Activated naive CD4-positive, alpha-beta T cell treated with anti-CD3 and anti-CD28 coated beads, Interleukin-2, amount 50 U/mL, for 24 hours (primary cell): Measurements from ENCODE around the gene GNAT3.

Source experiments
- H3K27ac Mint-ChIP-seq: one replicate; pipeline ENCODE4 v1.8.0; 2021; ENCODE audit warnings: mild to moderate bottlenecking, mixed read lengths
- H3K27me3 Mint-ChIP-seq: one replicate; pipeline ENCODE4 v1.8.0; 2021; ENCODE audit warnings: mixed read lengths
- H3K36me3 Mint-ChIP-seq: one replicate; pipeline ENCODE4 v1.8.0; 2021; ENCODE audit warnings: mixed read lengths
- H3K4me1 Mint-ChIP-seq: one replicate; pipeline ENCODE4 v1.8.0; 2021; ENCODE audit warnings: mixed read lengths
- H3K4me3 Mint-ChIP-seq: one replicate; pipeline ENCODE4 v1.8.0; 2021; ENCODE audit warnings: mild to moderate bottlenecking, mixed read lengths
- H3K9me3 Mint-ChIP-seq: one replicate; pipeline ENCODE4 v1.8.0; 2021; ENCODE audit warnings: mixed read lengths

GNAT3 gene

DNA sequence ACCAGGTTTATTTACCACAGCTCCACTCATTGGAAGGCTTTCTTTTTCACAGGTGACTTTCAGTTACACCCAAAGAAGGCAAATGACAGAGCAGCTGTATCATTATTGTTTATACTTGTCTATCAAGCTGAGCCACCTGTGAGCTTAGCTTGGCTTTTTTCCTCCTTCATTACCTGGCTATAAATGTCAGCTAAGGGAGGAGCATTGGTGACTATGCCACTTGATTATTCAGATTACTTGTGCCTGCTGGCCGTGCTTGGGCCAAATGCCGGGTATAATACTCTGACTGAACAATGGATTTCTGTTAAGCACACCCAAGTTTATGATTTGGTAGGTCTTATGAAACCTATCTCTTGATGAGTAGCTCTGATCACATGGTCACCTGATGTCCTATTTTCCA is 9.9 kb upstream of the GNAT3 start:
- H3K4me1 Mint-ChIP-seq = no peaks in the 10 kb centered on the region
- H3K27me3 Mint-ChIP-seq = no peaks in the 10 kb centered on the region
- no peaks in the 10 kb centered on the region for H3K36me3 Mint-ChIP-seq
- H3K9me3 Mint-ChIP-seq = peaks cover 5% of the 10 kb centered on the region
- H3K27ac Mint-ChIP-seq = no peak overlapping the region
- no peak overlapping the region for H3K4me3 Mint-ChIP-seq

DNA sequence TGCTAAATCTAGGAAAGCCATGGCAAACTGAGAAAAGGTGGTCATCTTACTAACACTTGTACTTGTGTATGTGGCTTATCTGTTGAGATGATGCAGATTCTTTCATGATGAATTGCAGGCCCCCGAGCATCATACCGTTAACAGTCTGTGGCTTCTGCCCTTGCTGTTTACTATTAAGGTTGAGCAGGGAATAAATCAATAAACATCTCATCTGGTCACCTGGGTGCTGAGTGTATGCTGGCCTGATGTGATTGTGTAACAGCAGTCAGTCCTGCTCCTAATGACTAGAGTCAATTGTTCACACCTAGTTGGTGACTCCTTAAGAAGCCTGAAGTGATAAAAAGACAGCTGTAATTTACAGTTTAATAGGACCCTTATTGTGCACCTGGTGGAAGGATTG is 8.3 kb upstream of the GNAT3 start:
- no peaks in the 10 kb centered on the region for H3K36me3 Mint-ChIP-seq
- no peaks in the 10 kb centered on the region for H3K4me1 Mint-ChIP-seq
- H3K4me3 Mint-ChIP-seq = no peak overlapping the region
- peaks cover 5% of the 10 kb centered on the region for H3K9me3 Mint-ChIP-seq
- H3K27ac Mint-ChIP-seq = no peak overlapping the region
- H3K27me3 Mint-ChIP-seq = no peaks in the 10 kb centered on the region

DNA sequence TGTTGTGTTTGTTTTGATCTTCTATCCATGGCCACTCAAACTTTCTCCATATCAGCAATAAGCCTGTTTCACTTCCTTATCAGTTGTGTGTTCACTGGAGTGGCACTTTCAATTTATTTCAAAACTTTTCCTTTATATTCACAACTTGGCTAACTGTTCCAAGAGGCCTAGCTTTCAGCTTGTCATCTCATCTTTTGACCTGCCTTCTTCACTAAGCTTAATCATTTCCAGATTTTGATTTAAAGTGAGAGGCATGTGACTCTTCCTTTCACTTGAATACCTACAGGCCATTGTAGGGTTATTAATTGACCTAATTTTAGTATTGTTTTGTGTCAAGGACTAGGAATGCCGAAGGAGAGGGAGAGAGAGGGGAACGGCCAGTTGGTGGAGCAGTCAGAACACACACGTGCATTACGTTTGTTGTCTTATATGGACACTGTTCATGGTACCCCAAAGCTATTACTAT is 5.5 kb upstream of the GNAT3 start:
- Mint-ChIP-seq H3K36me3 (no peaks in the 10 kb centered on the region), H3K4me1 (no peaks in the 10 kb centered on the region), H3K27ac (no peak overlapping the region), H3K4me3 (no peak overlapping the region), H3K27me3 (no peaks in the 10 kb centered on the region), H3K9me3 (peaks cover 5% of the 10 kb centered on the region)

DNA sequence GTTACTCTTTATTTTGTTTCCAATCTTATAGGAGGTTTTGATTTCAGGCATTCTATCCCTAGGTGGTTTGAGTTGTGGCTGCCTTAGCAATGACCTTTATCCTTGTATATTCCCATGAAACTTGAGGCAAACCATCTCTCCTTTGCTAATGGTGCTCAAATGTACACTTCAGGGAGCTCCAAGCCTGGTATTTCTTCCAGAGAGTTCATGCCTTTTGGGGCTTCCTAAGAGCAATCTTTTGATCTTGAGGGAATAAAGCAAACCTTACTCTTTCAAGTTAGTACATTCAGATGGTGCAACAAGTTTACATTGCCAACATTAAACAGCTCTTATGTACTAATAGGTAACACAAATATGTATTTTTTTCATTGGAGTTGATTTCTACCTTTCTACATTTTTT is 3.4 kb upstream of the GNAT3 start:
- peaks cover 5% of the 10 kb centered on the region for H3K9me3 Mint-ChIP-seq
- H3K36me3 Mint-ChIP-seq = no peaks in the 10 kb centered on the region
- H3K27ac Mint-ChIP-seq = no peak overlapping the region
- H3K4me1 Mint-ChIP-seq = no peaks in the 10 kb centered on the region
- no peaks in the 10 kb centered on the region for H3K27me3 Mint-ChIP-seq
- H3K4me3 Mint-ChIP-seq = no peak overlapping the region

DNA sequence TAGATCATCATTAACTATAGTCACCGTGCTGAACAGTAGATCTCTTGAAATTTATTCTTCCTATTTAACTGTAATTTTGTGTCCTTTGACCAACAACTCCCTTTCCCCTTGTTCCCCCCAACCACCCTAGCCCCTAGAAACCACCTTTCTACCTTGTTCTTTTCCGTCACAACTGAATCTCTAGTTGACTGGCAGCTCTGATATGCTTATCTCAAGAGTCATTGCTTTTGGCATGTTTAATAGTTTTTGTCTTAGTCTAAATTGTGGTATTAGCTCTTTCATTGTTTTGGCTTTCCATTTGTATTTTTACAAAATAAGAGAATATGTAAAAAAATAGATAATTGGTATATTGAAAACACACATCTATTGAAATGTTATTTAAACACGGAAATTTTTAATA is 1.8 kb downstream of the GNAT3 start:
- Mint-ChIP-seq H3K9me3 (no peaks in the 10 kb centered on the region), H3K27me3 (no peaks in the 10 kb centered on the region), H3K4me3 (no peak overlapping the region), H3K4me1 (no peaks in the 10 kb centered on the region), H3K36me3 (no peaks in the 10 kb centered on the region), H3K27ac (no peak overlapping the region)

DNA sequence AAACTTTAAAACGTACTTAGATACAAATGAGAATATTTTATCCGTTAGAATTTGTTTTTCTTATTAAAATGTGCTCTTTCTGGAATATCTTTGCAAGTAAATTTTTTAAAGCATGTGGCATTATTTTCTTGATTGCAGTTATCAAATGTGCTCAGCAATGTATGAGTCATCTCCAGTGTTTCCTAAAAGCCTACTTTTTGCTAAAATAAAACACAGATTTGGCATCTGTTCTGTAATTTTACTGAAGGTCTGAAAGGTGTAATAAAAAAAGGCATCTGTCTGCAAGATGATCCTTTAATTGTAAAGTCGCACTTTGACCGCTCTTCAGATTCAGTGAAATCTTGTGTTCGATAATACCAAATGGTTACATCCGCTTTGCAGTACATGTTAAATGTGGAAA is 3.4 kb downstream of the GNAT3 start:
- Mint-ChIP-seq H3K4me3 (no peak overlapping the region), H3K27me3 (no peaks in the 10 kb centered on the region), H3K4me1 (no peaks in the 10 kb centered on the region)

DNA sequence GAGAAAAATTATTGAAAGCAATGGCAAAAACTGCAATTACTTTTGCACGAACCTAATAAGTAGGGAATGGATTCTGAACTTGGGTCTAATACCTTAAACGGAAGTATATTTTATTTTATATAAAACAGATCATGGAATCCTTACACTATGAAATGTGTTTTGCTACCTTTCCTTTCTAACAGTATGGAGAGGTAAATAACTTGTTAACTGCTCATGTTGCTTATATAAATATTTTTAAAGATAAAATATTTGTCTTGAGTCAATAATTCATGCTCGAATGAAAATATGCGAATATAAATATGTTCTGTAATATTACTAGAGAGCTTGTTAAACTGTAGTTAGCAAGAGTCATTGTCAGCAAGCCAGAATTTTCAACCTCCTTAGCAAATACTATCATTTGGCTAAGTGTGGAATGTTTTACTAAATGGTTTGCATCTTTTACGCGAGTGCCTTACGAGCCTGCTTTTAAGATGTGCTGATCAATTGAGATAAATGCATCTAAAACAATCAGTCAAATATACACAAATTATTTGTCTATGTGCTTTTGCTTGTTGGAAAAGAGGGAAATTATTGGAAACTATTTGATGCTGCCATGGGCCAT is 5.9 kb downstream of the GNAT3 start:
- Mint-ChIP-seq H3K27me3 (peaks cover 2% of the 10 kb centered on the region), H3K36me3 (no peaks in the 10 kb centered on the region), H3K9me3 (no peaks in the 10 kb centered on the region), H3K4me1 (no peaks in the 10 kb centered on the region), H3K4me3 (no peak overlapping the region), H3K27ac (no peak overlapping the region)

More for the DNA sequence above, 3.4 kb downstream of the GNAT3 start:
- no peaks in the 10 kb centered on the region for H3K36me3 Mint-ChIP-seq
- no peak overlapping the region for H3K27ac Mint-ChIP-seq
- H3K9me3 Mint-ChIP-seq = no peaks in the 10 kb centered on the region

DNA sequence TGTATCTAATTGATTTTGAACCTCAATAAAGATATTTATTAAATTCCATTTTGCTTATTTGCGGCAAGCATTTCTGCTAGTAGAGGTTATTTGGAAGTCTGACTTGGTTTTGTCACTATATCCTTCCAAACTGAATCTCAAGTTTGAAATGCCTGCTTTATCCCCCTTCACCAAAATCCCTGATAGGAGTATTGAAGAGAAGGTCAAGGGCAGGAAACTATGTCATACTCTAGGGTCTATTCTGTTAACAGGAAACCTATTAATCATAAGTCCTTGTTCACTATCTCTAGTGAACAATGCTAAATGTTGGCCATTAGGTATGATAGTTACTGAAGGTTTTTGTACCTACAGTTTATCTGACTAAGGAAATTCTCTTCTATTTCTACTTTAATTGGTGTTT is 11.5 kb downstream of the GNAT3 start:
- Mint-ChIP-seq H3K27ac (no peak overlapping the region), H3K27me3 (peaks cover 2% of the 10 kb centered on the region), H3K9me3 (no peaks in the 10 kb centered on the region), H3K4me1 (no peaks in the 10 kb centered on the region), H3K36me3 (no peaks in the 10 kb centered on the region), H3K4me3 (no peak overlapping the region)

DNA sequence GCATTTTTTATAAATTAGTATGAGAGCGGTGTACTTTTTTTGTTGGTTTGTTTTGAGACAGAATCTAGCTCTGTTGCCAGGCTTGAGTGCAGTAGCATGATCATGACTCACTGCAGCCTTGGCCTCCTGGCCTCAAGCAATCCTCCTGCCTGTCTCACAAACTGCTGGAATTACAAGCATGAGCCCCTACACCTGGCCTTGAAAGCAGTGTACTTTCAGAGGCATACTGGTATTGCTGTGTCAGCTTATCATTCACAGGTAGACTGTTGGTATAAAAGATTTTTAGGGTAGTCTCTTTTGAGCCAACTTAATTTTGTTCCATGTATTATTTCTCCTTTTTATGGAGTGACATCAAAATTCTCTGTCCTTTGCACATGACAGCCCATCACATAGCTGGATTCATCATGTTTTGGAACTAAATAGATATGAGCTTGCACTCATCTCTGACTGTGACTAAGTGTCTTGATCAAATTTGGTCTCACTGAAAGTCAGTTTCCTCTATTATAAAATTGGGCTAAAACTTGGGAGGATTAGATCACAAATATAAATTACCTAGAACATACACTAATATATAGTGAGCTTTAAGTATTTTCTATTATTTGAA is 12.4 kb downstream of the GNAT3 start:
- H3K9me3 Mint-ChIP-seq = no peaks in the 10 kb centered on the region
- H3K4me1 Mint-ChIP-seq = no peaks in the 10 kb centered on the region
- no peaks in the 10 kb centered on the region for H3K36me3 Mint-ChIP-seq
- peaks cover 2% of the 10 kb centered on the region for H3K27me3 Mint-ChIP-seq
- H3K27ac Mint-ChIP-seq = no peak overlapping the region
- H3K4me3 Mint-ChIP-seq = no peak overlapping the region

DNA sequence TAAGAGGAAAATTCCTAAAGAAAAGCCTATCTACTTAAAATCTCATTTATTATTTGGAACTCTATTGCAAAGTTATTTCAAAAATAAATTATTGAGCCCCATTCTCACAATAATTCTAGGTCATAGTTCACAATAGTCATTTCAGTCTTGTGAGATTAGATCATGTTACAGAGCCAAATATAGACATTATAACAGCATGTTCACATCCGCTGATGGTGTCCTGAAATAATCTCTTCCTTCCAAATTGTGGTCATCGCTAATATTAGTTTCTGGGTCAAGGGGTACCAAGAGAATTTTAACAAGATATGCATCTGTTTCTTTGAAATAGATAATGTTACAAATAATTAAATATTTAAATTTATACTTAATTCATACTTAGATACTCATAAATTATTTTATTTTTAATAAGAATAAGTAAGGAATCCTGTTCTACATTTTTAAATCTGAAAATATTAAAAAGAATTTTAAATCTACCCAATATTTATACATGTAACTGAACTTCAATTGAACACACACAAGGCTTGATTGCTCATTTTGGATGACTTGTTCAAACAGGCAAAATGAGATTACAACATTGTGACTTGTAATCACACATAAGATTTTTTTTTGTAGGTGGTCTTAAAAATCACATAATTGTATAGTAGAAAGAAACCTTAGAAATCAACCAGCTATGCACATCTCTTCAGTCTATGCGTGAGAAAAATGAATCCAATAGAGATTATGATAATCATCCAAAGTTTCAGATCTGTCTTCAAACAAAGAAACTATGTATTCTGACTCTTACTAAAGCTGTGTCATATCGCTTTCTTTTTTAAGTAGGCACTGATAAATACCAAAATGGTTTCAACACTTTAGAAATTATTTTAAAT is 13.1 kb downstream of the GNAT3 start:
- Mint-ChIP-seq H3K4me1 (no peaks in the 10 kb centered on the region), H3K9me3 (no peaks in the 10 kb centered on the region), H3K36me3 (no peaks in the 10 kb centered on the region), H3K4me3 (no peak overlapping the region), H3K27ac (no peak overlapping the region), H3K27me3 (peaks cover 2% of the 10 kb centered on the region)

DNA sequence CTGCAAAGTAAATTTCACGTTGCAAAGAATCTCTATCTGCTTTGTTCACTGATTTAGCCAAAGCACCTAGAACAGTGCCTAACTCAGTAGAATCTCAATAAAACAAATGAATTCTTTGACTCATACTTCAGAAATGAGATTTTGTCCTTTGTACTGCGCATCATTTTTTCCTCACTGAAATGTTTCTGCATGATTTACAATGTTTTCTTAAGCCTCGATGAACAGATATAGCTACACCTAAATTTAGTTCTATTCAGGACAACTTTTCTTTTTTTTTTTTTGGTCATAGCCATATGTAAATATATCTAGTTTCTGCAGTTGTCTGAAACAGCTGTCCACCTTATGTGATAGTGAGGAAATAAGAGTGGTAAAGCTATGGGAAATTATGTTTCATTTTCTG is 15.3 kb downstream of the GNAT3 start:
- Mint-ChIP-seq H3K9me3 (no peaks in the 10 kb centered on the region), H3K27me3 (no peaks in the 10 kb centered on the region), H3K36me3 (no peaks in the 10 kb centered on the region), H3K4me1 (no peaks in the 10 kb centered on the region), H3K4me3 (no peak overlapping the region), H3K27ac (no peak overlapping the region)

DNA sequence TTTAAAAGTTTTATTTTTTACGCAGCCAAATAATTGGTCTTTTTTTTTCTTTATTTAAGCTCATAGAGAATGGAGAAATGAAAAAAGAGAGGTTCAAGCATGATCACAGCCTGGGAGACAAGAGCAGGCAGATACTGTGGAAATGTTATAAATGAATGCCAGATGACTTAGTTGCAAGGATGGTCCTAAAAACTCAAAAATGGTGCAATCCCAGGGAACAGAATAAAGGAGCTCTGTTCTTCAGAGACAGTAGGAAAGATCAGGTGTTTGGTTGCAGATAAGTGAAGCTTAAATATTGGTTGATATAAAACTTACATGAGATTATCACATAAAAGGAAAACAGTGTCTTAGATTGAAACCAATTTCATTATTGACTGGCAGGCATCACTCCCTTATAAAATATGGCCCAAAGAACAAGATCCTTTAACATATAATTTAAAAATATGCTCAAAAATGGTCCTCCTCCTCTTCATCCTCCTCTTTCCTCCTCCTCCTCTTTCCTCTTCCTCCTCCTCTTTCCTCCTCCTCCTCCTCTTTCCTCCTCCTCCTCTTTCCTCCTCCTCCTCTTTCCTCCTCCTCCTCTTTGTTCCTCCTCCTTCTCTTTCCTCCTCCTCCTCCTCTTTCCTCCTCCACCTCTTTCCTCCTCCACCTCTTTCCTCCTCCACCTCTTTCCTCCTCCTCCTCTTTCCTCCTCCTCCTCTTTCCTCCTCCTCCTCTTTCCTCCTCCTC is 18.6 kb downstream of the GNAT3 start:
- no peaks in the 10 kb centered on the region for H3K4me1 Mint-ChIP-seq
- H3K27ac Mint-ChIP-seq = no peak overlapping the region
- H3K4me3 Mint-ChIP-seq = no peak overlapping the region
- no peaks in the 10 kb centered on the region for H3K9me3 Mint-ChIP-seq
- no peaks in the 10 kb centered on the region for H3K36me3 Mint-ChIP-seq
- H3K27me3 Mint-ChIP-seq = no peaks in the 10 kb centered on the region

DNA sequence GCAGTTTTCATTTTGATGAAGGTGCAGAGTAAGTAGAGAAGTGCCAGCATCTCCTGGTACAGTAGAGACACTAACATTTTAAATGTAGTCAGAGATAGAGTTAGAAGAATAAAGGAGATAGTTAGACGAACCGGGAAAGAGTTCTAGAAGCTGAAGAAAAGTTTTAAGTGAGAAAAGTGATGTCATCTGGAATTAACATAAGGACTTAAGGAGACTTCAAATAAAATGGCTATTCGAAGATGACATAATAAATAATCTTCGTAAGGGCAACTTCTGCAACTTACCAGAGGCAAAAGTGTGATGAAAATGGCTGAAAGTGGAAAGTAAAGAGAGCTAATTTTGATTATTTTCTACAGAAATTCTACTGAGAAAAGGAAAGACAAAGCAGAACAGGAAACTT is 20.4 kb downstream of the GNAT3 start:
- no peak overlapping the region for H3K27ac Mint-ChIP-seq
- no peak overlapping the region for H3K4me3 Mint-ChIP-seq
- H3K9me3 Mint-ChIP-seq = no peaks in the 10 kb centered on the region
- no peaks in the 10 kb centered on the region for H3K4me1 Mint-ChIP-seq
- H3K36me3 Mint-ChIP-seq = no peaks in the 10 kb centered on the region
- H3K27me3 Mint-ChIP-seq = no peaks in the 10 kb centered on the region

DNA sequence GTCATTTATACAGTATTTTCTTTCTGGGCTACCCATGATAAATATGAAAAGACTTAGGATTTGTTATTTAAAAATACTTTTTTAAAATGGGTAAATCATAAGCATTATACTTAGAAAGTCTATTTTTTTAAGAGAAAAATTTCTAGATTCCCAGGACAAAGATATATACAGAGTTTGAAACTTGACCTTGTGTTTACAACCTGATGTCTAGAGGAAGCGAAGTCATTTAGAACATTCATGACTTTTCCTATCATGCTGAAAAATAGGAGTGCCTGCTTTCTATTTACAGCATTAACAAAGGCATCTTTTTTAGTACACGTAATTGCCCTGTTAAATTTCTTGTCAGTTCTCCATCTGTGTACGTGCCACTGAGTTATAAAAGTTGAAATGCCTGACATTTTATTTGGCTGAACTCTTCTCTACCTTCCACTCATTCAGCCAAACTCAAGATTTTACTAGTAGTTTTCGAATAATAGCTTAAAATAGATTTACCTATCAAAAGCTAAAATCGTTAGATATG is 23.0 kb downstream of the GNAT3 start:
- Mint-ChIP-seq H3K4me3 (no peak overlapping the region), H3K9me3 (peaks cover 5% of the 10 kb centered on the region), H3K27me3 (no peaks in the 10 kb centered on the region), H3K27ac (no peak overlapping the region), H3K36me3 (no peaks in the 10 kb centered on the region), H3K4me1 (no peaks in the 10 kb centered on the region)

DNA sequence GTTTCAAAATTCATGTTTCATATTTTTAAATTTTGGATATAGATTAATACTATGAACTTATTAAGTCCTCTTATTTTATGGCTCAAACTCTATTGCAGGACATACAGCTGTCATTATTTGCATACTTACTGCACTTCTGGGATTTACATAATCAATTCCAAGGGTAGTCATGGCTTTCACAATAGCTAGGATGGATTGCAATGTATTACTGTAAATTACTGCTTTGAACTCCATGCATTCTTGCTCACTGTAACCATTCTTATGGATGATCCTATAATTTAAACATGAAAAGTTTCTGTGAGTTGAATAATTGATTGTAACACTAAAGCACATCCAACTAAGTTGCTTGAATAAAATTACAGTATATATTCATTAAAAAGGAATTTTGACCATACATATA is 23.5 kb downstream of the GNAT3 start:
- Mint-ChIP-seq H3K27ac (no peak overlapping the region), H3K36me3 (no peaks in the 10 kb centered on the region), H3K4me1 (no peaks in the 10 kb centered on the region), H3K27me3 (no peaks in the 10 kb centered on the region), H3K9me3 (peaks cover 5% of the 10 kb centered on the region), H3K4me3 (no peak overlapping the region)
